Calu3 (cell line): ENCODE results near the gene SHOC1. TPM values are rescaled to one million over a fixed set of nuclear protein-coding genes. Genes with fewer than 3 reads are reported as not detected.

Source experiments
- BruUV-seq: library from RNA; stranded (reverse); fragments of 400-500 nt; replicated peaks from 2 replicates; lab custom pipeline; 2021; lab: Mats Ljungman, UMichigan
- CTCF ChIA-PET: fragments of 300-600 bp; sonication (Branson Sonifier 250); formaldehyde crosslinking; loops from one replicate; lab custom pipeline; 2022; ENCODE audit warnings: antibody characterized with exemption; lab: Charles Lee
- DNase-seq: peaks from one replicate; pipeline ENCODE4 v3.0.0; 2022
- H3K27ac Mint-ChIP-seq: one replicate; pipeline ENCODE4 v1.8.0; 2022; ENCODE audit warnings: mixed read lengths; ENCODE audit not compliant: unreplicated experiment
- H3K27me3 Mint-ChIP-seq: one replicate; pipeline ENCODE4 v1.8.0; 2022; ENCODE audit warnings: mixed read lengths; ENCODE audit not compliant: unreplicated experiment
- H3K36me3 Mint-ChIP-seq: one replicate; pipeline ENCODE4 v1.8.0; 2022; ENCODE audit warnings: mild to moderate bottlenecking, moderate library complexity, mixed read lengths; ENCODE audit not compliant: insufficient read depth, unreplicated experiment
- H3K4me1 Mint-ChIP-seq: one replicate; pipeline ENCODE4 v1.8.0; 2022; ENCODE audit warnings: mild to moderate bottlenecking, low read depth, mixed read lengths; ENCODE audit not compliant: unreplicated experiment
- H3K4me3 Mint-ChIP-seq: one replicate; pipeline ENCODE4 v1.8.0; 2022; ENCODE audit warnings: mild to moderate bottlenecking, low read depth, moderate library complexity, mixed read lengths; ENCODE audit not compliant: unreplicated experiment
- H3K9me3 Mint-ChIP-seq: one replicate; pipeline ENCODE4 v1.8.0; 2022; ENCODE audit warnings: low read depth, mixed read lengths; ENCODE audit not compliant: unreplicated experiment
- intact Hi-C: fragments of 100-400 bp; cut with micrococcal nuclease; formaldehyde crosslinking; loops from one replicate; pipeline ENCODE4 v1.10.0; 2022; ENCODE audit not compliant: unreplicated experiment
- total RNA-seq: library from RNA; stranded (reverse); gene quantifications from 2 replicates; pipeline ENCODE4 v1.2.3, GENCODE V29; 2022
- TF ChIP-seq, protein P1 (sequence below): fragments of 200-600 bp; IDR thresholded peaks from one replicate; pipeline ENCODE4 v1.8.0; 2022; ENCODE audit warnings: antibody characterized with exemption; ENCODE audit not compliant: unreplicated experiment

Gene SHOC1
- total RNA-seq, 1 experiment from 2014 or later = not detected

GRCh38 chr9:111825468-111826145, 30.9 kb upstream of the SHOC1 start:
- H3K27ac Mint-ChIP-seq = no peak overlapping the region
- peaks cover 6% of the 10 kb centered on the region for H3K4me1 Mint-ChIP-seq
- H3K36me3 Mint-ChIP-seq = no peaks in the 10 kb centered on the region
- no peak overlapping the region for H3K4me3 Mint-ChIP-seq
- no peak for DNase-seq
- BruUV-seq = no TSS peak
- no peaks in the 10 kb centered on the region for H3K27me3 Mint-ChIP-seq
- TF ChIP-seq, protein P1, sequence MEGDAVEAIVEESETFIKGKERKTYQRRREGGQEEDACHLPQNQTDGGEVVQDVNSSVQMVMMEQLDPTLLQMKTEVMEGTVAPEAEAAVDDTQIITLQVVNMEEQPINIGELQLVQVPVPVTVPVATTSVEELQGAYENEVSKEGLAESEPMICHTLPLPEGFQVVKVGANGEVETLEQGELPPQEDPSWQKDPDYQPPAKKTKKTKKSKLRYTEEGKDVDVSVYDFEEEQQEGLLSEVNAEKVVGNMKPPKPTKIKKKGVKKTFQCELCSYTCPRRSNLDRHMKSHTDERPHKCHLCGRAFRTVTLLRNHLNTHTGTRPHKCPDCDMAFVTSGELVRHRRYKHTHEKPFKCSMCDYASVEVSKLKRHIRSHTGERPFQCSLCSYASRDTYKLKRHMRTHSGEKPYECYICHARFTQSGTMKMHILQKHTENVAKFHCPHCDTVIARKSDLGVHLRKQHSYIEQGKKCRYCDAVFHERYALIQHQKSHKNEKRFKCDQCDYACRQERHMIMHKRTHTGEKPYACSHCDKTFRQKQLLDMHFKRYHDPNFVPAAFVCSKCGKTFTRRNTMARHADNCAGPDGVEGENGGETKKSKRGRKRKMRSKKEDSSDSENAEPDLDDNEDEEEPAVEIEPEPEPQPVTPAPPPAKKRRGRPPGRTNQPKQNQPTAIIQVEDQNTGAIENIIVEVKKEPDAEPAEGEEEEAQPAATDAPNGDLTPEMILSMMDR = no peak
- H3K9me3 Mint-ChIP-seq = no peaks in the 10 kb centered on the region
- CTCF ChIA-PET = no interaction called here
- intact Hi-C loops = no loop called here

DNA sequence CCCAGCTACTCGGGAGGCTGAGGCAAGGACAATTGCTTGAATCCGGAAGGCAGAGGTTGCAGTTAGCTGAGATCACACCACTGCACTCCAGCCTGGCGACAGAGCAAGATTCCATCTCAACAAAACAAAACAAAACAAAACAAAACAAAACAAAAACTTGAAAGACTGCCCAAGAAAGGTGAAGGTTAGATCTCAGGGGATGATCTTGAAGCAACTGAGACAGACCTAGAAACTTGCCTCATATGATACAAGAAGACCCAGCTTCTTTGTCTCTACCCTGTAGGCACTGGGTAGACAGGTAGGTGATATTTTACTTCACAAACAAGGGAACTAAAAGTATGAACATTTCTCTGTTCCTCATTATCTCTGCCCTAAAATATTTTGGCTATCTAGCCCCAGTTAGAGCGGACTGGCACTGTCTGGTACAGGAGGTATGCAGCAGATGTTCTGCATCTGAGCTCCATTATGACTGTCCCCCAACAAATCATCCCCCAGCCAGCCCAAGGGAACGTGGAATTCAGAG, 26.3 kb upstream of the SHOC1 start:
- H3K4me1 Mint-ChIP-seq = peaks cover 17% of the 10 kb centered on the region

GRCh38 chr9:111819360-111819759, 24.6 kb upstream of the SHOC1 start:
- no peak for DNase-seq
- TF ChIP-seq, protein P1 = no peak
- Mint-ChIP-seq H3K27me3 (no peaks in the 10 kb centered on the region), H3K9me3 (no peaks in the 10 kb centered on the region), H3K27ac (no peak overlapping the region), H3K4me1 (peaks cover 23% of the 10 kb centered on the region), H3K36me3 (peaks cover 6% of the 10 kb centered on the region), H3K4me3 (no peak overlapping the region)
- no TSS peak for BruUV-seq
- CTCF ChIA-PET = no interaction called here
- intact Hi-C loops = loop anchor here (5.0 kb wide), 3 partner anchors 57 to 253 kb away; no protein-coding TSS in a partner anchor

More for the DNA sequence above, 26.3 kb upstream of the SHOC1 start:
- H3K27me3 Mint-ChIP-seq = no peaks in the 10 kb centered on the region
- no peaks in the 10 kb centered on the region for H3K9me3 Mint-ChIP-seq
- H3K4me3 Mint-ChIP-seq = no peak overlapping the region
- H3K36me3 Mint-ChIP-seq = no peaks in the 10 kb centered on the region
- intact Hi-C loops = no loop called here
- CTCF ChIA-PET = no interaction called here
- DNase-seq = no peak
- TF ChIP-seq, protein P1 = no peak
- BruUV-seq = no TSS peak
- no peak overlapping the region for H3K27ac Mint-ChIP-seq

- peak overlapping the region; percentile 90 for H3K27ac Mint-ChIP-seq
- CTCF ChIA-PET = interaction anchor here (0.5 to 1.6 kb wide), 8 partner anchors 10 to 1082 kb away, joined by 3 to 5 read pairs (median 4); partner anchors contain the start of gene UGCG
- H3K36me3 Mint-ChIP-seq = peaks cover 6% of the 10 kb centered on the region
- no peaks in the 10 kb centered on the region for H3K27me3 Mint-ChIP-seq
- H3K4me1 Mint-ChIP-seq = peaks cover 28% of the 10 kb centered on the region
- no peaks in the 10 kb centered on the region for H3K9me3 Mint-ChIP-seq
- peak overlapping the region; percentile 50 for H3K4me3 Mint-ChIP-seq
- TSS peak; percentile 91 for BruUV-seq
- intact Hi-C loops = loop anchor here (5.0 kb wide), 3 partner anchors 53 to 257 kb away; no protein-coding TSS in a partner anchor
- DNase-seq = peak; percentile 36
- TF ChIP-seq, protein P1 = no peak
Measured at GRCh38 chr9:111815285-111816070, 20.7 kb upstream of the SHOC1 start.
